ENCODE data around the gene EIF4H.

DNA sequence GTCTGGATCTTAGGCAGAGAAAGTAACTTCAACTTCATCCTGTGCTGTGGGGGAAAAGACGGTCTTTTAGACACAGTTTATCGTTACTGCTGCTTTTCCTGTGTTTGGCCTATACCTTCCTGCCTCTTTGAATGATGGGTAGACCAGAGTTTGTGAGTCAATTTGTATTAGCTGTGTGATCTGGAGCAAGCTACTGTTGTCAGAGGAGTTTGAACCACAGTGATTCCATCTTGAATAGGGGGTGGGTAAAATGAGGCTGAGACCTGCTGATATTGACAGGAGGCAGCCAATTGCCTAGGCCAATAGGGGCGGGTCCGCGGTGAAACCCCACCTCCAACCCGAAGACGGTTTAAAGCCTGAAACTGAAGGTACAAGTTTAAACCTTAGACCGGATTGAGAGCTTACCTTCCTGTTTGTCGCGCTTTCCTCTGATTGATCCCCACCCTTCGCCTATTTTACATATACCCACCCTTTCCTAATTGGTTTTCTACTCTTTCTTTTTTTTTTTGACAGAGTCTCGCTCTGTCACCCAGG is 35.8 kb upstream of the EIF4H start:
- TF ChIP-seq, protein P1, sequence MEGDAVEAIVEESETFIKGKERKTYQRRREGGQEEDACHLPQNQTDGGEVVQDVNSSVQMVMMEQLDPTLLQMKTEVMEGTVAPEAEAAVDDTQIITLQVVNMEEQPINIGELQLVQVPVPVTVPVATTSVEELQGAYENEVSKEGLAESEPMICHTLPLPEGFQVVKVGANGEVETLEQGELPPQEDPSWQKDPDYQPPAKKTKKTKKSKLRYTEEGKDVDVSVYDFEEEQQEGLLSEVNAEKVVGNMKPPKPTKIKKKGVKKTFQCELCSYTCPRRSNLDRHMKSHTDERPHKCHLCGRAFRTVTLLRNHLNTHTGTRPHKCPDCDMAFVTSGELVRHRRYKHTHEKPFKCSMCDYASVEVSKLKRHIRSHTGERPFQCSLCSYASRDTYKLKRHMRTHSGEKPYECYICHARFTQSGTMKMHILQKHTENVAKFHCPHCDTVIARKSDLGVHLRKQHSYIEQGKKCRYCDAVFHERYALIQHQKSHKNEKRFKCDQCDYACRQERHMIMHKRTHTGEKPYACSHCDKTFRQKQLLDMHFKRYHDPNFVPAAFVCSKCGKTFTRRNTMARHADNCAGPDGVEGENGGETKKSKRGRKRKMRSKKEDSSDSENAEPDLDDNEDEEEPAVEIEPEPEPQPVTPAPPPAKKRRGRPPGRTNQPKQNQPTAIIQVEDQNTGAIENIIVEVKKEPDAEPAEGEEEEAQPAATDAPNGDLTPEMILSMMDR (IDR thresholded peaks at IDR 0.05; ENCODE audit: low read length) = no peak
- no peak for TF ChIP-seq EZH2 (IDR thresholded peaks at IDR 0.05; ENCODE audit: borderline replicate concordance, low read length)

All from OCI-LY1 (cell line).